ENCODE results near the gene COMMD10. TPM values are rescaled to one million over a fixed set of nuclear protein-coding genes. Genes with fewer than 3 reads are reported as not detected.

Gene COMMD10
- total and polyA plus RNA-seq, 2 of the 4 experiments (the other 2 are of a cell fraction), result 12.8 to 20.4 TPM

GRCh38 chr5:116274251-116274650 lies 189.4 kb downstream of the COMMD10 start:
- intact Hi-C loops (cut with micrococcal nuclease), result loop anchor here (5.0 kb wide), 1 partner anchor 298 kb away; the partner anchor contains the start of gene SEMA6A
- BruUV-seq (replicated peaks), result no TSS peak
- H3K9me3 ChIP-seq (ENCODE audit: control insufficient read depth, insufficient read depth, low read length), result peaks cover 2% of the 10 kb centered on the region; the same call in 1 of the 2 replicates
- no peak overlapping the region for H3K4me2 ChIP-seq (ENCODE audit: low read depth, low read length)
- TF ChIP-seq RAD21 (IDR thresholded peaks at IDR 0.05; ENCODE audit: low read length) (no peak), MXI1 (IDR thresholded peaks at IDR 0.05; ENCODE audit: borderline replicate concordance, low read depth, low read length) (no peak), SMC3 (IDR thresholded peaks at IDR 0.05; ENCODE audit: low read depth, low read length) (no peak), FOS (IDR thresholded peaks at IDR 0.05; ENCODE audit: low read depth, low read length) (no peak)
- TF ChIP-seq, protein P1, sequence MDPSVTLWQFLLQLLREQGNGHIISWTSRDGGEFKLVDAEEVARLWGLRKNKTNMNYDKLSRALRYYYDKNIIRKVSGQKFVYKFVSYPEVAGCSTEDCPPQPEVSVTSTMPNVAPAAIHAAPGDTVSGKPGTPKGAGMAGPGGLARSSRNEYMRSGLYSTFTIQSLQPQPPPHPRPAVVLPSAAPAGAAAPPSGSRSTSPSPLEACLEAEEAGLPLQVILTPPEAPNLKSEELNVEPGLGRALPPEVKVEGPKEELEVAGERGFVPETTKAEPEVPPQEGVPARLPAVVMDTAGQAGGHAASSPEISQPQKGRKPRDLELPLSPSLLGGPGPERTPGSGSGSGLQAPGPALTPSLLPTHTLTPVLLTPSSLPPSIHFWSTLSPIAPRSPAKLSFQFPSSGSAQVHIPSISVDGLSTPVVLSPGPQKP (IDR thresholded peaks at IDR 0.05; ENCODE audit: borderline replicate concordance, low read depth, low read length), result no peak
- H2AK5ac ChIP-seq (ENCODE audit: low read depth, low read length), result no peak overlapping the region
- H3K4me3 ChIP-seq (ENCODE audit: insufficient read depth, low read depth, low read length), result no peak overlapping the region
- H4K5ac ChIP-seq (ENCODE audit: low read depth, low read length), result no peak overlapping the region
- ChIA-PET POLR2A (ENCODE audit: unreplicated experiment) (no interaction called here), CTCF (no interaction called here)
- no peak overlapping the region for H2BK120ac ChIP-seq (ENCODE audit: low read depth, low read length)
- H3K14ac ChIP-seq (replicated peaks; ENCODE audit: low read depth, low read length), result no peak overlapping the region
- no peak overlapping the region for H3K23ac ChIP-seq (ENCODE audit: low read depth, low read length)
- H3K56ac ChIP-seq (ENCODE audit: extremely low read depth, insufficient read depth, low read length), result no peak overlapping the region
- DNase-seq (no peak), ATAC-seq (ENCODE audit: low read depth) (no peak)
- H4K91ac ChIP-seq (ENCODE audit: insufficient read depth, low read depth, low read length), result no peak overlapping the region
- no peak overlapping the region for H4K8ac ChIP-seq (ENCODE audit: low read depth in 2 of 2, low read length in 2 of 2)
- H3K27me3 ChIP-seq (ENCODE audit: control insufficient read depth, insufficient read depth, low read length), result no peaks in the 10 kb centered on the region
- dilution Hi-C loops (cut with HindIII; ENCODE audit: low sequenced_read_pairs, unreplicated experiment), result no loop called here
- H3K9ac ChIP-seq (ENCODE audit: low read depth, low read length), result no peak overlapping the region
- WGBS, 2 experiments (ENCODE audit: extremely low coverage in 2 of 2, insufficient read length in 1 of 2), result no CpG with 5 or more reads among the region's 1 CpG
- H3K9me1 ChIP-seq (ENCODE audit: insufficient read depth, low read length), result 0 out of 2 replicates have a peak, but pooled peaks cover 2% of the 10 kb centered on the region
- H2BK5ac ChIP-seq (ENCODE audit: low read depth, low read length, poor library complexity, severe bottlenecking), result no peak overlapping the region
- H2BK15ac ChIP-seq (ENCODE audit: low read depth, low read length), result no peak overlapping the region
- H4K20me1 ChIP-seq (ENCODE audit: insufficient read depth, low read length), result no peaks in the 10 kb centered on the region
- H3K18ac ChIP-seq (ENCODE audit: low read depth, low read length), result no peak overlapping the region
- no peak overlapping the region for H2BK20ac ChIP-seq (ENCODE audit: low read depth, low read length)
- in situ Hi-C loops (cut with MboI; ENCODE audit: low sequenced_read_pairs), result no loop called here
- H3K27ac ChIP-seq (ENCODE audit: insufficient read depth, low read length), result no peak overlapping the region
- H3K79me1 ChIP-seq (ENCODE audit: low read depth in 1 of 2, low read length in 2 of 2), result no peaks in the 10 kb centered on the region
- no peaks in the 10 kb centered on the region for H3K36me3 ChIP-seq (ENCODE audit: control insufficient read depth, insufficient read depth, low read length)
- H2AK9ac ChIP-seq (replicated peaks; ENCODE audit: low read depth, low read length, poor library complexity), result no peak overlapping the region
- H2AFZ ChIP-seq (replicated peaks; ENCODE audit: low read length, poor library complexity), result no peak overlapping the region
- no peak overlapping the region for H3K4ac ChIP-seq (ENCODE audit: low read depth, low read length)
- peaks cover 2% of the 10 kb centered on the region for H3K4me1 ChIP-seq (ENCODE audit: control insufficient read depth, insufficient read depth, low read length)

Data from IMR-90 (cell line).